Spleen (tissue), 7 donors: ENCODE data around the gene THNSL1.

Source experiments
- POLR2A ChIP-seq, 3 donors: fragments of 450-650 bp; IDR thresholded peaks; one replicate each; pipeline ENCODE4 v1.5.1; 2017; ENCODE audit warnings: antibody characterized with exemption in 3 of 3, mild to moderate bottlenecking in 1 of 3
- TF ChIP-seq, protein P1 (sequence below), 11 experiments: fragments of 200-600 bp in 7 of 11; fragments of 450-650 bp in 4 of 11; sonication (generic) in 4 of 11; IDR thresholded peaks in 8 of 11; conservative IDR thresholded peaks in 3 of 11; 1 replicate in 7 of 11; 2 replicates in 4 of 11; pipeline versions ENCODE4 v1.4.0 to v1.8.0; 2016 to 2021; ENCODE audit warnings: antibody characterized with exemption in 11 of 11, inconsistent platforms in 4 of 11, mild to moderate bottlenecking in 1 of 11
- donor health status: DM: no; HTN: no; CAD: no; lungs with moderate emphysema.
- donor health status: DM: no; HTN: no; CAD: no.
- donor health status: DM: no; HTN: no; CAD: no.

- TF ChIP-seq, protein P1, sequence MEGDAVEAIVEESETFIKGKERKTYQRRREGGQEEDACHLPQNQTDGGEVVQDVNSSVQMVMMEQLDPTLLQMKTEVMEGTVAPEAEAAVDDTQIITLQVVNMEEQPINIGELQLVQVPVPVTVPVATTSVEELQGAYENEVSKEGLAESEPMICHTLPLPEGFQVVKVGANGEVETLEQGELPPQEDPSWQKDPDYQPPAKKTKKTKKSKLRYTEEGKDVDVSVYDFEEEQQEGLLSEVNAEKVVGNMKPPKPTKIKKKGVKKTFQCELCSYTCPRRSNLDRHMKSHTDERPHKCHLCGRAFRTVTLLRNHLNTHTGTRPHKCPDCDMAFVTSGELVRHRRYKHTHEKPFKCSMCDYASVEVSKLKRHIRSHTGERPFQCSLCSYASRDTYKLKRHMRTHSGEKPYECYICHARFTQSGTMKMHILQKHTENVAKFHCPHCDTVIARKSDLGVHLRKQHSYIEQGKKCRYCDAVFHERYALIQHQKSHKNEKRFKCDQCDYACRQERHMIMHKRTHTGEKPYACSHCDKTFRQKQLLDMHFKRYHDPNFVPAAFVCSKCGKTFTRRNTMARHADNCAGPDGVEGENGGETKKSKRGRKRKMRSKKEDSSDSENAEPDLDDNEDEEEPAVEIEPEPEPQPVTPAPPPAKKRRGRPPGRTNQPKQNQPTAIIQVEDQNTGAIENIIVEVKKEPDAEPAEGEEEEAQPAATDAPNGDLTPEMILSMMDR (IDR thresholded peaks at IDR 0.05 in 8 of 11, conservative IDR thresholded peaks at IDR 0.05 in 3 of 11): no peak
- no peak for TF ChIP-seq POLR2A (IDR thresholded peaks at IDR 0.05)
Observed at GRCh38 chr10:24966962-24967481, 49.4 kb upstream of the THNSL1 start.
